ENCODE data around the gene FBLN2. TPM values are rescaled to one million over a fixed set of nuclear protein-coding genes. Genes with fewer than 3 reads are reported as not detected.

The FBLN2 gene
- total and polyA plus RNA-seq, 4 donors: 4.3 to 43.4 (median 21.1) TPM

DNA sequence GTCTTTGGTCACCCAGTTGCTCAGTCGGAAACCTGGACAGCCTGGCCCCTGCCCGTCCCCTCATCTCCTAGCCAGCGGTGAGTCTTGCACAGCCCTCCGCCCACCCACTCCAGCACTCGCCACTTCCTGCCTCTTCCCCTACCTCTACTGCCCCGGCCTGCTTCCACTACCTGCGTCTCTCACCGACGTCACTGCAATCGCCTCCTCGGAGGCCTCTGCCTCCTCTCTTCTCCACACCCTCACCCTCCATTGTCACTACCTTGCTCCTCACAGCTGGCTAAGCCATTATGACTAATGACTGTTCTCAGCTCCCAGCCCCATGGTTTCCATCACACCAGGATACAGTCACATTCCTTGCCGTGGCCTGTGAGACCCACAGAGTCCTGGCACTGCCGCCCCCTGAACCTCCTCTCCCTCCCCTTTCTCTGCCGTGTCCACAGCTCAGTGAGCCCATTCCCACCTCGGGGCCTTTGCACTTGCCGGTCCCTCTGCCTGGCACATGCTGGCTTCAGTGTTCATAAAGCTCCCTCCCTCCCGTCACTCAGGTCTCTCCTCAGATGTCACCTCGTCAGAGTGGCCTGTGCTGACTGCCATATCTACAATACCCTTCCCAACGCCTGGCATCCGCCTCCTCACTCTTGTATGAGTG is 104.8 kb downstream of the FBLN2 start:
- Histone ChIP-seq H3K4me1 (ENCODE audit: control insufficient read depth in 5 of 5, insufficient read depth in 5 of 5, low read length in 5 of 5) (peaks cover 0 to 5% (median 0%) of the 10 kb centered on the region in 5 donors), H3K36me3 (ENCODE audit: control insufficient read depth in 4 of 4, insufficient read depth in 4 of 4, low read length in 4 of 4) (no peaks in the 10 kb centered on the region), H3K9me3 (ENCODE audit: control insufficient read depth in 4 of 4, insufficient read depth in 3 of 4, low read length in 3 of 4) (no peaks in the 10 kb centered on the region), H3K9ac (ENCODE audit: insufficient read depth in 1 of 2, low read length in 2 of 2) (no peak overlapping the region), H3K27me3 (ENCODE audit: control insufficient read depth in 3 of 3, insufficient read depth in 3 of 3, low read length in 2 of 3) (peaks cover 0 to 5% (median 0%) of the 10 kb centered on the region in 3 donors), H3K27ac (ENCODE audit: low read depth in 1 of 2, low read length in 1 of 2) (no peak overlapping the region), H3K4me3 (no peak overlapping the region)
- TF ChIP-seq, protein P1, sequence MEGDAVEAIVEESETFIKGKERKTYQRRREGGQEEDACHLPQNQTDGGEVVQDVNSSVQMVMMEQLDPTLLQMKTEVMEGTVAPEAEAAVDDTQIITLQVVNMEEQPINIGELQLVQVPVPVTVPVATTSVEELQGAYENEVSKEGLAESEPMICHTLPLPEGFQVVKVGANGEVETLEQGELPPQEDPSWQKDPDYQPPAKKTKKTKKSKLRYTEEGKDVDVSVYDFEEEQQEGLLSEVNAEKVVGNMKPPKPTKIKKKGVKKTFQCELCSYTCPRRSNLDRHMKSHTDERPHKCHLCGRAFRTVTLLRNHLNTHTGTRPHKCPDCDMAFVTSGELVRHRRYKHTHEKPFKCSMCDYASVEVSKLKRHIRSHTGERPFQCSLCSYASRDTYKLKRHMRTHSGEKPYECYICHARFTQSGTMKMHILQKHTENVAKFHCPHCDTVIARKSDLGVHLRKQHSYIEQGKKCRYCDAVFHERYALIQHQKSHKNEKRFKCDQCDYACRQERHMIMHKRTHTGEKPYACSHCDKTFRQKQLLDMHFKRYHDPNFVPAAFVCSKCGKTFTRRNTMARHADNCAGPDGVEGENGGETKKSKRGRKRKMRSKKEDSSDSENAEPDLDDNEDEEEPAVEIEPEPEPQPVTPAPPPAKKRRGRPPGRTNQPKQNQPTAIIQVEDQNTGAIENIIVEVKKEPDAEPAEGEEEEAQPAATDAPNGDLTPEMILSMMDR (IDR thresholded peaks at IDR 0.05; ENCODE audit: control extremely low read depth, extremely low read depth): no peak
- DNase-seq: no peak
- no peak for ATAC-seq (ENCODE audit: insufficient read depth, low FRiP score)
- WGBS, 2 donors: 85 to 89% methylated on average over 20 of the region's 20 CpGs

DNA sequence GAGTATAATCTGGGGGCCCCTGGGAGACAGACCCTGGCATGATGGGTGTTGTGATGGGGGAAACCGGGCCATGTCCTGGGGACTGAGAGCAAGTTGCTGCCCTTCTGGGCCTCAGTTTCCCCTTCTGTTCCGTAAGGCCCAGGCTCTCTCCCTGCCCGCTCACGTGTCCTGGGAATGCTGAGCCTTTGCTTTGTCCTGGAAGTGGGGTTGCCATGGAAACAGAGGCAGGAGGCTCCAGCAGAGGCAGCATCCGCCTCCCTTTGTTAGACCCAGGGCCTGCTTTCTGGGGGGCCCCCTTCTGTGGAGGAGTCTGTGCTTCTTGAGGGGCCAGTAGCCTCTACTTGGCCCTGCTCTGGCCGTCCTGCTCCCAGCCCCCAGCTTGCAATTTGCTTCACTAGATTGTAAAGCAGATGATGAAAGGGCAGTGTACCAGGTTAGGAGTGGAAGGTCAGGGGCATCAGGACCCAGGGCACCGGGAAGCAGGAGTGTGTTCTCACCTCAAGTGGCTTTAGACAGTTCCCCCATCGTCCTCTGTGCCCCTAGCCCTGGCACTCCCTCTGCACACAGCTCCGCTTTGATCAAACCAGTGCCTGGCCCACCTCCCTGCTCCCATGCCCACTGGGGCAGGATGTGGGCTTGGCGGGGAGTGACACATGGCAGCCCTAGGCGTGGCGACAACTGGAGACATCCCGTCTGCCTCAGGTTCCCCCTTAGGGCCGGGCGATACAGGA is 105.6 kb downstream of the FBLN2 start:
- peaks cover 0 to 7% (median 0%) of the 10 kb centered on the region in 3 donors for H3K27me3 ChIP-seq (ENCODE audit: control insufficient read depth in 3 of 3, insufficient read depth in 3 of 3, low read length in 2 of 3)
- 58 to 60% methylated on average over 15 of the region's 15 CpGs for WGBS, 2 donors

DNA sequence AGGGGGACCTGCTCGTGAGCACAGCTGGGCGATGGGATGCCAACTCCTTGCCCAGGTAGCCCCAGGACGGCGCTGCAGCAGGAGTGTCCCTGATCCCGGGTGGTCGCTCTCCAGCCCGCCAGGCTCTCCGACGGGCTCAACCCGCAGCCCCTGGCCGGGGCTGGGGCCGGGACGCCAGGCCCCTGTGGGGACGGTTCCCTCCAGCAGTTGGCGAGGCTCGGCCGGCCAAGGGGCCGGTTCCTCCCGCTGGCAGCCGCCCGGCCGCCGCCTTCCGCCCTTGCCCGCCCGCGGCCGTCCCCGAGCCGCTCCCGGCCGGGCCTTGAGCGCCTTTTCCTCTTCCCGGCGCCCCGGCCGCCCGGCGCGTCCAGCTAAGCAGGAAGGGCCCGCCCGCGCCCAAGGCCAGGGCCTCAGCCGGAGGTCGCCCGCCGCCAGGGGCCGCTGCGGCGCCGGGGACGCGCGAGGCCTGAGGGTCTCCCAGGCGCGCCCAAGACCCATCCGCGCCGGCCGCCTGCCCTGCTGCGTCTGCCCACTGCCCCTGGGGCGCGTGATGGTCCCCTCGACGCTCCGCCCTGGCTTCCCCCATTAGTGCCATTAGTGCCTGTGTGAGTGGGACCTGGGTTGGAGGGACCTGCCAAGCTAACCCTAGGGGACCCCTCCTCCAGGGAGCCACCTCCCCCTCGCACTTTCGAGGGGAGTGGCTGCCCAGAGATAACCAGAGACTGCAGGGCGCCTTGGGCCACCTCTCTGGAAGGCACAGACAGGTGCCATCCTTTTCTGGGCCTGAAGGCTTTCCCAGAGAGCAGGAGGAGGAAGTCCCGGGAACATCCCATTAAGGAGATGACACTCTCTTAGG is 106.4 kb downstream of the FBLN2 start:
- Histone ChIP-seq H3K9ac (ENCODE audit: insufficient read depth in 1 of 2, low read length in 2 of 2) (no peak overlapping the region), H3K36me3 (ENCODE audit: control insufficient read depth in 4 of 4, insufficient read depth in 4 of 4, low read length in 4 of 4) (no peaks in the 10 kb centered on the region), H3K4me3 (no peak overlapping the region), H3K9me3 (ENCODE audit: control insufficient read depth in 4 of 4, insufficient read depth in 3 of 4, low read length in 3 of 4) (peaks cover 0 to 3% (median 0%) of the 10 kb centered on the region in 4 donors), H3K4me1 (ENCODE audit: control insufficient read depth in 5 of 5, insufficient read depth in 5 of 5, low read length in 5 of 5) (peaks cover 0 to 5% (median 0%) of the 10 kb centered on the region in 5 donors), H3K27me3 (ENCODE audit: control insufficient read depth in 3 of 3, insufficient read depth in 3 of 3, low read length in 2 of 3) (peaks cover 0 to 7% (median 0%) of the 10 kb centered on the region in 3 donors), H3K27ac (ENCODE audit: low read depth in 1 of 2, low read length in 1 of 2) (no peak overlapping the region)
- DNase-seq (peak; percentile 66 to 75 (median 73)), ATAC-seq (ENCODE audit: insufficient read depth, low FRiP score) (peak; percentile 20)
- WGBS, 2 donors: 6 to 8% methylated on average over 53 to 70 of the region's 70 CpGs
- TF ChIP-seq, protein P1 (IDR thresholded peaks at IDR 0.05; ENCODE audit: control extremely low read depth, extremely low read depth): peak; percentile 26

More for the DNA sequence above, 105.6 kb downstream of the FBLN2 start:
- Histone ChIP-seq H3K4me1 (ENCODE audit: control insufficient read depth in 5 of 5, insufficient read depth in 5 of 5, low read length in 5 of 5) (peaks cover 0 to 5% (median 0%) of the 10 kb centered on the region in 5 donors), H3K4me3 (no peak overlapping the region), H3K36me3 (ENCODE audit: control insufficient read depth in 4 of 4, insufficient read depth in 4 of 4, low read length in 4 of 4) (no peaks in the 10 kb centered on the region), H3K9ac (ENCODE audit: insufficient read depth in 1 of 2, low read length in 2 of 2) (no peak overlapping the region), H3K9me3 (ENCODE audit: control insufficient read depth in 4 of 4, insufficient read depth in 3 of 4, low read length in 3 of 4) (no peaks in the 10 kb centered on the region), H3K27ac (ENCODE audit: low read depth in 1 of 2, low read length in 1 of 2) (no peak overlapping the region)
- TF ChIP-seq, protein P1 (IDR thresholded peaks at IDR 0.05; ENCODE audit: control extremely low read depth, extremely low read depth): no peak
- ATAC-seq (ENCODE audit: insufficient read depth, low FRiP score): no peak
- no peak for DNase-seq

Measured in lung (tissue), 12 donors.